ENCODE data around the gene GRM5. TPM values are rescaled to one million over a fixed set of nuclear protein-coding genes. Genes with fewer than 3 reads are reported as not detected.

Gene GRM5
- total RNA-seq, 1 experiment from 2014 or later: 8.3 TPM

DNA sequence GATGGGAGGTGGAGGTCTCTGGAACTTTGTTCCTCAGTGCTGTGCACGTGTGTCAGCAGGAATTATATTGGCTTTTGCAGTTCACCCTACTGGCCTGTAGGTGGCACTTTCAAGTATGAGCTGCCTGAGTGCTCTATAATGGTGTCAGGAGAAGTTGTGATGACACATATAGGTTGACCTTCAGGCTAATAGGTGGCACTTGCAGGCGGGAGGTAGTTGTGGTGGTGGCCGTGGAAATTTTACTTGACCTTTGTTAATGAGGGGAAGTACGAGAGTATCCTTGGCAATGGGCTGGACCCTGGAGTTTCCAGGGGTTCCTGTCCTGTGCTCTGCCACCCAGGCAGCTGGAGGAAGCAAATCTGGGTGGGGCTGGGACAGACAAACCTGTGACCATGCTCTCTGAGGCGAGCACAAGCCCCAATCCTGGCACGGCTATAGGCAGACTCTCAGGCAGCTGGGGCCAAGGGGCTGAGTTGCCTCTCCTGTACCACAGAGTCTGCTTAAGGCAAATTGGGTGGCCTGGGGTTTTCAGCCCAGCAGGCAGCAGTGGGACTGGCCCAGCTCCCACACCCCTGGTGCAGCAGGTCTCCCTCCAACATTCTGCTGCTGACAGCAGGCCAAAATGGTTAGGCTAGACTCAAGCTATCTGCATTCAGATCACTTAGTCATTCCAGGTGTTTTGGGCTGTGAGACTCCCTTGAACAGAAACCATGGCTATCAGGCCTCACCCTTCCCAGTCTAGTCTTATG, 580.7 kb downstream of the GRM5 start:
- CTCF ChIA-PET: interaction anchor here (0.7 kb wide), 1 partner anchor 59 kb away, joined by 3 read pairs; no protein-coding TSS in a partner anchor
- Mint-ChIP-seq H3K4me3 (ENCODE audit: low read depth, unreplicated experiment) (no peak overlapping the region), H3K9me3 (ENCODE audit: low read depth, unreplicated experiment) (peaks cover 6% of the 10 kb centered on the region), H3K27ac (ENCODE audit: unreplicated experiment) (no peak overlapping the region), H3K4me1 (ENCODE audit: low read depth, unreplicated experiment) (peaks cover 40% of the 10 kb centered on the region), H3K36me3 (ENCODE audit: insufficient read depth, unreplicated experiment) (peaks cover 5% of the 10 kb centered on the region), H3K27me3 (ENCODE audit: unreplicated experiment) (no peaks in the 10 kb centered on the region)
- peak; percentile 24 for DNase-seq
- BruUV-seq (replicated peaks): no TSS peak
- TF ChIP-seq, protein P1, sequence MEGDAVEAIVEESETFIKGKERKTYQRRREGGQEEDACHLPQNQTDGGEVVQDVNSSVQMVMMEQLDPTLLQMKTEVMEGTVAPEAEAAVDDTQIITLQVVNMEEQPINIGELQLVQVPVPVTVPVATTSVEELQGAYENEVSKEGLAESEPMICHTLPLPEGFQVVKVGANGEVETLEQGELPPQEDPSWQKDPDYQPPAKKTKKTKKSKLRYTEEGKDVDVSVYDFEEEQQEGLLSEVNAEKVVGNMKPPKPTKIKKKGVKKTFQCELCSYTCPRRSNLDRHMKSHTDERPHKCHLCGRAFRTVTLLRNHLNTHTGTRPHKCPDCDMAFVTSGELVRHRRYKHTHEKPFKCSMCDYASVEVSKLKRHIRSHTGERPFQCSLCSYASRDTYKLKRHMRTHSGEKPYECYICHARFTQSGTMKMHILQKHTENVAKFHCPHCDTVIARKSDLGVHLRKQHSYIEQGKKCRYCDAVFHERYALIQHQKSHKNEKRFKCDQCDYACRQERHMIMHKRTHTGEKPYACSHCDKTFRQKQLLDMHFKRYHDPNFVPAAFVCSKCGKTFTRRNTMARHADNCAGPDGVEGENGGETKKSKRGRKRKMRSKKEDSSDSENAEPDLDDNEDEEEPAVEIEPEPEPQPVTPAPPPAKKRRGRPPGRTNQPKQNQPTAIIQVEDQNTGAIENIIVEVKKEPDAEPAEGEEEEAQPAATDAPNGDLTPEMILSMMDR (IDR thresholded peaks at IDR 0.05; ENCODE audit: unreplicated experiment): peak; percentile 68
- intact Hi-C loops (cut with micrococcal nuclease; ENCODE audit: unreplicated experiment): loop anchor here (2.0 kb wide), 1 partner anchor 60 kb away; no protein-coding TSS in a partner anchor

DNA sequence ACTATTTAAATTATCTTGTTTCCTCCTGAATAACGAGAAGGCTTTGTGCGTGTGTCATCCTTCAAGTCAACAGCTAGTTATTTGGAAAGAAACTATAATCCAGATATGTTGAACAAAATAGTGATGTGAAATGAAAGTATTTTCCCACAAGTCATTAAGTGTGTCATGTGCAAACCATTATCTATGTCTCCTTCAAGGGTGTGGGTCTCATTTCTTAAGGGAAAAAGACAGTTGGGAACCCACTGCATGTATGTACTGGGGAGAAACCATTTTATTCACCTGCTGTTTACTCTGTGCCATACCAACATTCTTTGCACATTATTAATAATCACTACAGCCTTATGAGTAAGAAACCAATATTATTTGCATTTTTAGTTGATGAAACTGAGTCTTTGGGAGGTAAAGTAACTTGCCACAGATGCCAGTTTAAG, 582.9 kb downstream of the GRM5 start:
- Mint-ChIP-seq H3K4me1 (ENCODE audit: low read depth, unreplicated experiment) (peaks cover 33% of the 10 kb centered on the region), H3K36me3 (ENCODE audit: insufficient read depth, unreplicated experiment) (peaks cover 5% of the 10 kb centered on the region), H3K27ac (ENCODE audit: unreplicated experiment) (no peak overlapping the region), H3K4me3 (ENCODE audit: low read depth, unreplicated experiment) (no peak overlapping the region), H3K27me3 (ENCODE audit: unreplicated experiment) (no peaks in the 10 kb centered on the region), H3K9me3 (ENCODE audit: low read depth, unreplicated experiment) (peaks cover 6% of the 10 kb centered on the region)
- no TSS peak for BruUV-seq (replicated peaks)
- DNase-seq: no peak
- TF ChIP-seq, protein P1 (IDR thresholded peaks at IDR 0.05; ENCODE audit: unreplicated experiment): no peak
- CTCF ChIA-PET: no interaction called here
- intact Hi-C loops (cut with micrococcal nuclease; ENCODE audit: unreplicated experiment): no loop called here

DNA sequence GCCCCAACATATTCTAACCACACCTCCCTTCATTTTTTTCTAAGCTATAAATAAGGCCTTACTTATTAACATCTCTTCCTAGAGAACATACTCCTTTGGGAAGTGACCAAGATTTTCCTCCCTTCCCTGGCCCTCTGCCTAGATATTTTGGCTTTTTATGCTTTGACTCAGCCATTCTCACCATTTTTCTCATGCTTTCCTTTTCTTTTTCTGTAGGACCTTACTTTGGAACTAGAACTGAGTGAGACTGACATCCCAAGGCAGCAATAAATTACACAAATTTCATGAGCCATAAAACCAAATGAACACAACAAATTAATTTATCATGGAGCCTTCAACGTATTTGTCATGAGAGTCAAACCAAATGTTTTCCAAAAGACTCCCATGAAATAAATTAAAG, 585.6 kb downstream of the GRM5 start:
- intact Hi-C loops (cut with micrococcal nuclease; ENCODE audit: unreplicated experiment): no loop called here
- no peak for DNase-seq
- BruUV-seq (replicated peaks): no TSS peak
- Mint-ChIP-seq H3K27ac (ENCODE audit: unreplicated experiment) (no peak overlapping the region), H3K36me3 (ENCODE audit: insufficient read depth, unreplicated experiment) (no peaks in the 10 kb centered on the region), H3K4me1 (ENCODE audit: low read depth, unreplicated experiment) (peaks cover 17% of the 10 kb centered on the region), H3K4me3 (ENCODE audit: low read depth, unreplicated experiment) (no peak overlapping the region), H3K27me3 (ENCODE audit: unreplicated experiment) (no peaks in the 10 kb centered on the region), H3K9me3 (ENCODE audit: low read depth, unreplicated experiment) (peaks cover 2% of the 10 kb centered on the region)
- TF ChIP-seq, protein P1 (IDR thresholded peaks at IDR 0.05; ENCODE audit: unreplicated experiment): no peak
- CTCF ChIA-PET: no interaction called here

DNA sequence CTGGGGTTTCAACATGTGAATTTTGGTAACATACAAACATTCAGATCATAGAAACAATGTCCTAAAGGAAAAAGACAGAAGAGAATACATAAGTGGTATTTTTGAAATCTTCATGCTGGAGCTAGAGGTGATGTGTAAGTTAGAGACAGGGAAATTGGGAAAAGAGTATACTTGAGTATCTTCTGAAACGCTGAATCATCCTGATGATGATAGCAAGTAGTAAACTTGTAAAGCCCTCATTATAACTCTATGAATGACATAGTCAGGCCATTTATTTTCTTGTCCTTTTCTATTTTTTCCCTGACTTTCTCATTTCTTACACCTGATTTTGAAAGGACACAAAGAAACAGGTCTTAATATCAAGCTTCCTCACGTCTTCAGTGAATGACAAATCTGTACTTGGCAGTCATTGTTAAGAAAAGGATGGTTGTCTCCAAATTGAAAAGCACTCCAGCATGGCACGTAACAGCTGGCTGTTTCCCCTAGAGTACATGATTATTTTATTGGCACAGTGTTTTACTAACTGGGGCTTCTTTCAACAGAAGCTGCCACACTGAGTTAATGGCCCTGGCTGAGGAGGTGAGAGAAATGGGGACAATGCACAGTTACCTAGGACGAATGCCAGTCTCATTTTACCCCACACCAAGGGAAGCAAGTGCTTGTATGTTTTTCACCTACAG, 587.5 kb downstream of the GRM5 start:
- H3K4me1 Mint-ChIP-seq (ENCODE audit: low read depth, unreplicated experiment): peaks cover 17% of the 10 kb centered on the region
- CTCF ChIA-PET: no interaction called here

More for the DNA sequence above, 587.5 kb downstream of the GRM5 start:
- intact Hi-C loops (cut with micrococcal nuclease; ENCODE audit: unreplicated experiment): no loop called here
- H3K4me3 Mint-ChIP-seq (ENCODE audit: low read depth, unreplicated experiment): no peak overlapping the region
- TF ChIP-seq, protein P1 (IDR thresholded peaks at IDR 0.05; ENCODE audit: unreplicated experiment): no peak
- H3K9me3 Mint-ChIP-seq (ENCODE audit: low read depth, unreplicated experiment): peaks cover 2% of the 10 kb centered on the region
- H3K36me3 Mint-ChIP-seq (ENCODE audit: insufficient read depth, unreplicated experiment): no peaks in the 10 kb centered on the region
- no TSS peak for BruUV-seq (replicated peaks)
- DNase-seq: no peak
- no peak overlapping the region for H3K27ac Mint-ChIP-seq (ENCODE audit: unreplicated experiment)
- no peaks in the 10 kb centered on the region for H3K27me3 Mint-ChIP-seq (ENCODE audit: unreplicated experiment)

Data from Calu3 (cell line).